Adrenal gland (tissue), 5 donors: ENCODE results near the gene MOV10.

ENCODE experiments used
- POLR2A ChIP-seq, 2 donors: fragments of 450-650 bp; IDR thresholded peaks; one replicate each; pipeline ENCODE4 v1.6.1; 2017; ENCODE audit warnings: antibody characterized with exemption in 2 of 2, mild to moderate bottlenecking in 2 of 2, moderate library complexity in 1 of 2
- TF ChIP-seq, protein P1 (sequence below), 6 experiments: fragments of 450-650 bp in 4 of 6; fragments of 200-600 bp in 2 of 6; sonication (generic) in 1 of 6; IDR thresholded peaks; 1 replicate in 5 of 6; 2 replicates in 1 of 6; pipeline versions ENCODE4 v1.5.1 to v1.8.0; 2016 to 2021; ENCODE audit warnings: antibody characterized with exemption in 6 of 6, mild to moderate bottlenecking in 2 of 6, moderate library complexity in 1 of 6
- donor health status: DM: no; HTN: no; CAD: no.

DNA sequence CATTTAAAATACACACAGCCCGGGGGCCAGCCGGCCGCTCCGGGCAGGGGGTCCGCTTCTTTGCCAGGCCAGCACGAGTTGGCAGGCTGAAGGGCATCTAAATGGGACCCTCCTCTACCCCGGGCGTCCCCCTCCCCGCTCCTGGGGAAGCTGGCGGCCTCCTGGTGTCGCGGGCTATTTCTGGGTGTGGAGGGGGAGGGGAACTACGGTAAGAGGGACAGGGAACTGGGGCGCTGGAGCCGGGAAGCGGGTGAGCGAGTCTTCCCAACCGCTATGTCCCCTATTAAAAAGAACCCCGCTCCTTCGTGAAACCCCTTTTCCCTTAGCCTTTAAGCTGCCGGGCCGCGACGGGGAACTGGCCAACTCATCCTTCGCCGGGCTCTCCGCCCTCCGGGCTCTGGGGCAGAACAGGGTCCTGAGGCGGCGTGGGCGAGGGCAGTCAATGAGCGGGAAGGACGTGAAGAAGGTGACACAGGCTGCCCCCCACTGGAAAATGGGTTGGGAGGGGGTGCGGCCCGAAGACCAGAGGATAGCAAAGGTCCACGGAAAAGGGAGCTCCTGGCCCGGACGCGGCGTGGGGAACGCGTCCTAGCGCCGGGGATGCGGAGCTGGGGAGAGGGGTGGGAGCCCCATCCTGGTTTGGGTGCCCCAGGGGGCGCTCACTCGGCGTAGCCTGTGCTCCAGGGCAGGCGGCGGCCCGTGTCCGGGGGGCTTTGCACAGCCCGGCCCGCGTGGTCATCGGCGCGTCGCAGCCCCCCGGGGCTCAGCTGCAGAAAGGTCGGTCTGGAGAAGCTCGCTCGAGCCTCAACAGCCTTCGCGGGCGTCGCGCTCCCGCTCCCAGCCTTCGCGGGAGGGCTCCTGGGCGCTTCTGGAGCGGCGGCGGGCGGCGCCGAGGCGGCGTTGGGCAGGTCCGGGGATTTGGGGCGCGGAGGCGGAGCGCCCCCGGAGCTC, 40.1 kb downstream of the MOV10 start:
- TF ChIP-seq, protein P1, sequence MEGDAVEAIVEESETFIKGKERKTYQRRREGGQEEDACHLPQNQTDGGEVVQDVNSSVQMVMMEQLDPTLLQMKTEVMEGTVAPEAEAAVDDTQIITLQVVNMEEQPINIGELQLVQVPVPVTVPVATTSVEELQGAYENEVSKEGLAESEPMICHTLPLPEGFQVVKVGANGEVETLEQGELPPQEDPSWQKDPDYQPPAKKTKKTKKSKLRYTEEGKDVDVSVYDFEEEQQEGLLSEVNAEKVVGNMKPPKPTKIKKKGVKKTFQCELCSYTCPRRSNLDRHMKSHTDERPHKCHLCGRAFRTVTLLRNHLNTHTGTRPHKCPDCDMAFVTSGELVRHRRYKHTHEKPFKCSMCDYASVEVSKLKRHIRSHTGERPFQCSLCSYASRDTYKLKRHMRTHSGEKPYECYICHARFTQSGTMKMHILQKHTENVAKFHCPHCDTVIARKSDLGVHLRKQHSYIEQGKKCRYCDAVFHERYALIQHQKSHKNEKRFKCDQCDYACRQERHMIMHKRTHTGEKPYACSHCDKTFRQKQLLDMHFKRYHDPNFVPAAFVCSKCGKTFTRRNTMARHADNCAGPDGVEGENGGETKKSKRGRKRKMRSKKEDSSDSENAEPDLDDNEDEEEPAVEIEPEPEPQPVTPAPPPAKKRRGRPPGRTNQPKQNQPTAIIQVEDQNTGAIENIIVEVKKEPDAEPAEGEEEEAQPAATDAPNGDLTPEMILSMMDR (IDR thresholded peaks at IDR 0.05), result no peak
- no peak for TF ChIP-seq POLR2A (IDR thresholded peaks at IDR 0.05)
